ENCODE data around the gene TRIAP1.
A peak's percentile ranks its signal among the peaks of the same experiment; 100 is the strongest.
"Not testable (repeated sequence)": the region's sequence is repeated elsewhere in the genome, so short reads cannot be mapped to it uniquely, and the experiment has no call there.

The TRIAP1 gene

DNA sequence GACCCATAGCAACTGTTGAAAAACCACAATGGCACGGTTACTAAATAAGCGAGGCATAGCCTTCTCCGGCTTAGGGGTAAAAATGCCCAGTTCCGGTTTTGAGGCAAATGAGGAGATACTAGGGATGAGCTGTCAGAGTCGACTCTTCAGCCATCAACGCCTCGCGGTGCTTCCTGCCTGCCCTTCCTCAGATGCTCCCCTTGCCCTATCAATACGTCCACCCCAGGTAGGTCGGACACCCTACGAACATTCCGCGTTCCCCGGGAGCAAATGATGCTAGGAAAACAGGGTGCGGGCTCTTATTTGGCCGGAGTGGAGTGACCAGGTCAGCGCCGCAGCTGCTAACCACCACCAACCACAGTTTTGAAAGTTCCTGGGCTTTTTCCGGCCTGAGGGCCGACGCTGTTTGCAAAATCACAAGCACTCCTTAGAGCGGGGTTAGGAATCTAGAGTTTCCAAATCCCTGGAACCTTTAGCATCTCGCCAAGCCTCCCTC lies 22.2 kb upstream of the TRIAP1 start:
- peak; percentile 16 for DNase-seq

GRCh38 chr12:120467439-120467838 lies 21.3 kb upstream of the TRIAP1 start:
- DNase-seq, result no peak

DNA sequence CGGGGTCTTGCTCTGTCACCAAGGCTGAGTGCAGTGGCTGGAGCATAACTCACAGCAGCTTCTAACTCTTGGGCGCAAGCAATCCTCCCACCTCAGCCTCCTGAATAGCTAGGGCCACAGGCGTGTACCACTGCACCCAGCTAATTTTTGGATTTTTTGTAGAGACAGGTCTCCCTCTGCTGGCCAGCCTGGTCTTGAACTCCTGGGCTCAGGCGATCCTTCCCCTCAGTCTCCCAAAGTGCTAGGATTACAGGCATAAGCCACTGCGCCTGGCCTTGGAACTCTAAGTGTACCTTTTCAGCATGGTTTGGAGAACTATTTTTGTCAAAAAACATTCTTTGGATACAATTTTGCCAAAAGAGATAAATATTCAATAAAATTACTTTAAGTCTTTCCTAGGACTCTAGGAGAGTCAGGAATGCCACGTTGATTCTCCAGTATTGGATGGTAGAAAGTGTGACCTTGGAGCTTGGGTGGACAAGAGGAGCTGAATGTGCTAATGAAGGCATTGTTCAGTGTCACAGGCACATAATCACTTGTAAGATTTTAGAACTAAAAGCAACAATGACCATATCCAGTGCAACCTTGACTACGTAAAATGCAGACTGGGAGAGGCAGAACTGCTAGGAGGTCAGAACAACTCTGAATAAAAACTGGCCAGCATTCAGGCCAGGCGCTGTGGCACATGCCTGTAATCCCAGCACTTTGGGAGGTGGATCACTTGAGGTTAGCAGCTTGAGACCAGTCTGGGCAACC lies 20.6 kb upstream of the TRIAP1 start:
- DNase-seq, result peak; percentile 47

DNA sequence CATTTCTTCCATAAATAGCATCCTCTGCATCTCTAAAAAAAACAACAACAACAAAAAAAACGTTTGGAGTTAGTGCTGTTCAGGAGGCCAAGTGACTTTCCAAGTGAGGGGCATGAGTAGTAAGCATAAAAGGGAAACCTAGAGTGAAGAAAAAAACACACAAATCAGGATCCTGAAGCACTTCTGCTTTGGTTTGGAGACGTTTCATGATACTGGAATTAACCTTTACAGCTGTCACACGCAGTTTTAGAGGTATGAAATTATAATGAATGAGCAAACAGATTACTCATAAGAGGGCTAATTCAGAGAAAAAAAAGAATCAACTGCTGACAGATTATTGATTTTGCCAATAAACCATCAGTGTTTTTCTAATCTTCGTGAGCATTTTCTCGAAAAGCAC lies 19.6 kb upstream of the TRIAP1 start:
- DNase-seq, result no peak

DNA sequence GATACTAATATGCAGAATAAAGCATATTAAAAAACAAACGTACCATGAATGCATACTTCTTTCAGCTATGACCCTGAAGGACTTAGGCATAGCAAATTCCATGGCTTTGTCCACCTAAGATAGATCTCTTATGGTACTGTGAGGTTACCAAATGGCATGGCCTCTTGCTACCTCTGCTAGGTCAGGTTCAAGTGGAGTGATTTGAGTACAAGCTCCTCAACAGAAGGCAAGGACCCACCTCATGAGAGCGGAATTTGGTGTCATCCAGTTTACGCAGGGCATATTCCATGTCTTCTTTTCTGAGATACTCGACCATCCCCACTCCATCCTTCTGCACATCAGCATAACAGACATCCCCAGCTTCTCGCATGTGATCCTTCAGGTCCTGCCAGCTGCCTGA lies 17.5 kb upstream of the TRIAP1 start:
- no peak for DNase-seq

GRCh38 chr12:120462099-120462640 lies 16.0 kb upstream of the TRIAP1 start:
- no peak for DNase-seq

DNA sequence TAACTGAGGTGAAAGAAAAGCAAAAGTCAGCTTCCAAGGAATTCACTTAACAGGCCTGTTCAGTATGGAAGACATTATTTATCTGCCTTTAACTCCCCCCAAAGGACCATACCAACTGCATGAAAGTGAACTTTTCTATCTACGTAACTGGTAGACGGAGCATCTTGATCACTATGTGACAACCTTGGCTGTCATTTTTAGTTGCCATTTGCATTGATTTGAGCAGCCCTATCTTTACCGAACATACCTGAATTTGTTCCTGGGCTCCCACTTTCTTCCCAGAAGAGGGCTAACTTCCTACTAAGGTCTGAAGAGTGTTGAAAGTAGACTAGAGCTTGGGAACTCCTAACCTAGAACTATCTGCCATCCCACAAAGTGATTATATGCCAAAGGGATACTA lies 14.0 kb upstream of the TRIAP1 start:
- no peak for DNase-seq

GRCh38 chr12:120457133-120457532 lies 10.9 kb upstream of the TRIAP1 start:
- DNase-seq, result no peak

- DNase-seq, result no peak
These were observed 9.1 kb upstream of the TRIAP1 start for GRCh38 chr12:120455302-120455701.

GRCh38 chr12:120453977-120454376 lies 7.8 kb upstream of the TRIAP1 start:
- DNase-seq, result peak; percentile 17

DNA sequence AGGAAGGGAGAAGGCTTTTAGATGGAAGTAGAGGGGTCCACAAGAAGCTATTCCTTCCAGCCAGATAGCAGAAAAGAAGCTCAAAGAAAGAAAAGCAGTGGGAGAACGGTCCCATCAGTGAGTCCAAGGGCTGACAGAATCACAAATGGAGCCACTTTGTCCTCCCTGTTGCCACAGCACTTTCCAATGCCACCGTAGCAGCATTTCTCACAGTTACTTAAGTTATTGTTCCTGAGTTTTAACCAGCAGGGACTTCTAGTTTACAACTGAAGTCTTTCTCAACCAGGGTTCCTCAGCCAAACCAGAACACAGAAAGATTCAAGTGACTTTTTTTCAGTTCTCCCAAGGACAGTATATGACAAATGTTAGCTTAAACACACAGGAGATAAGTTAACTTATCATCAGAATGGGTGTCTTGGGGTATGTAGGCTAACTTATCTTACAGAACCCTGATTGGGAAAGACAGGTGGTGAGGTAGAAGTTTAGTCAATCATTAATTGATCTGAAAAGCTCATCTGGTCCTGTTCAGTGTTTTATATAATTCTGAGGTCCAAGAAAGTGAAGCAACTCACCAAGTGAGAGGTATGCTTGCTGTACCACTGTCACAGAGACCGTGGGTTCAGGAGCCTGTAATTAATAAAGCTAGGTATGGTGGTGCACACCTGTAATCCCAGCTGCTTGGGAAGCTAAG lies 7.0 kb upstream of the TRIAP1 start:
- no peak for DNase-seq

DNA sequence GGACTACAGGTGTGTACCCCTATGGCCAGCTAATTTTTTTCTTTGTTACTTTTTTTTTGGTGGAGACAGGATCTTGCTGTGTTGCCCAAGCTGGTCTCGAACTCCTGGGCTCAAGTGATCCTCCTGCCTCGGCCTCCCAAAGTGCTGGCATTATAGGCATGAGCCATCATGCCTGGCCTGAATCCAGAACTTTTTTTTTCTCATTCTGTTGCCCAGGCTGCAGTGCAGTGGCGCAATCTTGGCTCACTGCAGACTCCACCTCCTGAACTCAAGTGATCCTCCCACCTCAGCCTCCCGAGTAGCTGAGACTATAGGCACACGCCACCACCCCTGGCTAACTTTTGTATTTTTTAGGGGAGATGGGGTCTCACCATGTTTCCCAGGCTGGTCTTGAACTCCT lies 6.3 kb upstream of the TRIAP1 start:
- not testable (repeated sequence) for DNase-seq

- DNase-seq, result no peak
These were observed 1.8 kb upstream of the TRIAP1 start for GRCh38 chr12:120447992-120448391.

- DNase-seq, result not testable (repeated sequence)
These were observed 627 bp upstream of the TRIAP1 start for GRCh38 chr12:120446844-120447178.

GRCh38 chr12:120444676-120445075 lies 1.5 kb downstream of the TRIAP1 start:
- DNase-seq, result no peak

GRCh38 chr12:120439646-120440247 lies 6.4 kb downstream of the TRIAP1 start:
- DNase-seq, result peak; percentile 80

DNA sequence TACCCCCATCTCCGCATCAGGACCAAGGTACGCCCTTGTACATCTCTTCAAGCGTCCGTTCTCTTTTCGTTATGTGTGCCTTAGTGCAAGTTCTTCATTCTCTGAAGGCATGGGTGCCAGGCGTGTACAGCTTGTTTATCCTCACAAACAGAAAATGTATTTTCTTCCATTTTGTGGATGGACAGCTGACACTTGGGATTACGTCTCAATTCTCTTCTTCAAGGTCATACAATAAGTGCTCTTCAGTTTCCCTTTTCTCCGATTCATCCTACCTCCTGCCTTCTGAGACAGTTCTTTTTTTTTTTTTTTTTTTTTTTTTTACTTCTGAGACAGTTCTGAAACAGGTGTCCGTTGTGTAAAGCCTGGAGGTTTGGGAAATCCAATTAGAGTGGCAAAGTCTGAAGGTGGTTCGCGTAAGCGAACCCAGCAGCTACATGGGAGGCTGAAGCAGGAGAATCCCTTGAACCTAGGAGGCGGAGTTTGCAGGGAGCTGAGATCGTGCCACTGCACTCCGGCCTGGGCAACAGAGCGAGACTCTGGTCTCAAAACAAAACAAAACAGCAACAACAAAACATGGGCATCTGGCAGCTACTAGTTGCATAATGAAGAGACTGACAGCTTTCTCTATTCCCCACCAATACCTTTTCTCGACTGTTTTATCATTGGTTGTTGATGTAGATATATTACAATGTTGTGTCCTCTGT lies 7.5 kb downstream of the TRIAP1 start:
- no peak for DNase-seq

GRCh38 chr12:120437735-120438494 lies 8.3 kb downstream of the TRIAP1 start, which contains the start of gene COX6A1:
TSS of gene COX6A1 (plus strand) at chr12:120438113. CDS start at chr12:120438127, 14 bp downstream.
- peak; percentile 99 for DNase-seq

DNA sequence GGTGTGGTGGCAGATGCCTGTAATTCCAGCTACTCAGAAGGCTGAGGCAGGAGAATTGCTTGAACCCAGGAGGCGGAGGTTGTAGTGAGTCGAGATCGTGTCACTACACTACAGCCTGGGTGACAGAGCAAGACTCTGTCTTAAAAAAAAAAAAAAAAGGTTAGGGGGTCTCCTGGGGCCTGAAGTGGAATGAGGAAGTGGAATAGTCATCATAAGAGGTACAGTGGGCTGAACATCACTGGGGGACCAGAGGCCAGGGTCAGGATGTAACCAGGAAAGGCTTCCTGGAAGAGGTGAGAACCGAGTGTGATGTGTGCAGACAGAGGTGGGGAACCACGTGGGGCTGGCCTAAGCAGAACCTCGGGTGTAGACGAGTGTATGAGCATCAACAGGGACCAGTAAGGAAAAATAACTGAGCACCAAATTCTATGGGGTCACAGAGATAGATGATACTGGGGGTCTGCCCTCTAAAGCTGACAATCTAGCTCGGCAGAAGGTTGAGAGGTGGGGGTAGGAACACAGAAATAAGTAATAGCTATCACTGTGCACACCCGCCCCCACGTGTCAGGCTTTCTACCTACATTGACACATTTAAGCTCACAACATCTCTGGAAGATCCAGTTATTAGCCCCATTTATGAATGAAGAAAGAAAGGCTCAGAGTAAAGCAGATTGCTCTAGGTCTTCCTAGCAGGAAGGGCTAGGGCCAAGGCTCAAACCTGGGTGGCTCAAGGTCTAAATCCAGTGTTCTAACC lies 13.2 kb downstream of the TRIAP1 start:
- DNase-seq, result no peak

- no peak for DNase-seq
These were observed 16.8 kb downstream of the TRIAP1 start for GRCh38 chr12:120429368-120429767.

DNA sequence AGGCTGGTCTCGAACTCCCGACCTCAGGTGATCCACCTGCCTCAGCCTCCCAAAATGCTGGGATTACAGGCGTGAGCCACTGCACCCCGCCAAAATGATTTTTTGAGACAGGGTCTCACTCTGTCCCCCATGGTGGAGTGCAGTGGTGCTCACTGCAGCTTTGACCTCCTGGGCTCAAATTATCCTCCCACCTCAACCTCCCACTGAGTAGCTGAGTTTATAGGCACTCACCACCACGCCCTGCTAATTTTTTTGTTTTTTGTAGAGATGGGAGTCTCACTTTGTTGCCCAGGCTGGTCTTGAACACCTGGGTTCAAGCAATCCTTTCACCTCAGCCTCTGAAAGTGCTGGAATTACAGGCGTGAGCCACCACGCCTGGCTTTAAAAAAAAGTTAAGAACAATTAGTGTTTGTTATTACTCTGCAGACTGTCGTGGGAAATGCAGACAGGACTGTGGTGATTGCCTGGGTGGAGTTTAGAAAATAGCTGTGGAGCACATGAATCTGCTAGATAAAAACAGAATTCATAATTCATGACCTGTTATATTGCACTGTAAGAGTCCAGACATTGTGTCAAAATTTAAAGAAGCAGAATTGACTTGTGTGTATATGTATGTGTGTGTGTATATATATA lies 17.5 kb downstream of the TRIAP1 start:
- DNase-seq, result no peak
